Activated CD4-positive, alpha-beta T cell treated with anti-CD3 and anti-CD28 coated beads for 1 hour (primary cell): ENCODE data around the gene ZBTB7C.

ENCODE experiments used
- DNase-seq: peaks from one replicate; pipeline ENCODE4 v3.0.0-alpha.2; 2020

Gene ZBTB7C

DNA sequence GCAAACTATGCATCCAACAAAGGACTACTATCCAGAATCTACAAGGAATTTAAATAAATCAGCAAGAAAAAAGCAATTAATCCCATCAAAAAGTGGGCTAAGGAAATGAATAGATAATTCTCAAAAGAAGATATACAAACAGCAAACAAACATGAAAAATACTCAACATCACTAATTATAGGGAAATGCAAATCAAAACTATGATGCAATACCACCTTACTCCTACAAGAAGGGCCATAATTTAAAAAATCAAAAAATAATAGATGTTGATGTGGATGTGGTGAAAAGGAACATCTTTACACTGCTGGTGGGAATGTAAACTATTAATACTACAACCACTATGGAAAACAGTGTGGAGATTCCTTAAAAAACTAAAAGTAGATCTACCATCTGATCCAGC, 164.7 kb downstream of the ZBTB7C start:
- DNase-seq = no peak

DNA sequence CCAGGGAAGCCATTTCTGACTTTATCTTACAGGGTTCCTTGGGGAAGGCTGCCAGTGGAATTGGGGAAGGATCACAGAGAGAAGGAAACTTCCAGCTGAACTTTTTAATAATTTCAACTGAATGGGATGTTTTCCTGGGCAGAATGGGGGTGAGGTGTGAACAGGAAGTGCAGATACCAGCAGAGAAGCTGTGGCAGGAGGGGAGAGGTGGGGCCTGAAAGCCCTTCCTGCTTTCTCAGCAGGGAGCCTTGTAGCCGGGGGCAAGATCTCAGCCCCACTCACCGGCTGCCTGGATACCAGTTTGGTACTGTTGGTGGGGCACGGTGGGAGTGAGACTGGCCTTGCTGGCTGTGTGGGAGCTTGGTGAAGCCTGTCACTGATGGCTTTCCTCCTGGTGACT, 170.5 kb downstream of the ZBTB7C start:
- no peak for DNase-seq

DNA sequence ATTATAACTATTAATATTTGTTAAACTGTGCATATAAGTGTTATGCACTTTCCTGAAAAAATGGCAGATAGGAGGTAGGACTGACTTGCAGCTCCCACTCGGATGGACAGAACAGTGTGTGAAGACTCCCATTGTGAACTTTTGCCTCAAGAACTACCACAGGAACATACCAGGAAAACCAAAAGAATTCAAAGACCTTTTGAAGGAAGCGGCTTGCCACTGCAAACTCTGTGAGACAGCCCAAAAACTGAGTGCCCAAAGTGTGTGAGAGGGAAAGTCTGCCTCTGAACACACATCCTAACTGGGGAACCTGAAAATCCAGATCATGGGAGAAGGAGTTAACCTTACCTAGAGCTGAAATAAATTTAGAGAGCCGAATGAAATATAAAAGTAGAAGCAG, 171.0 kb downstream of the ZBTB7C start:
- DNase-seq = no peak

DNA sequence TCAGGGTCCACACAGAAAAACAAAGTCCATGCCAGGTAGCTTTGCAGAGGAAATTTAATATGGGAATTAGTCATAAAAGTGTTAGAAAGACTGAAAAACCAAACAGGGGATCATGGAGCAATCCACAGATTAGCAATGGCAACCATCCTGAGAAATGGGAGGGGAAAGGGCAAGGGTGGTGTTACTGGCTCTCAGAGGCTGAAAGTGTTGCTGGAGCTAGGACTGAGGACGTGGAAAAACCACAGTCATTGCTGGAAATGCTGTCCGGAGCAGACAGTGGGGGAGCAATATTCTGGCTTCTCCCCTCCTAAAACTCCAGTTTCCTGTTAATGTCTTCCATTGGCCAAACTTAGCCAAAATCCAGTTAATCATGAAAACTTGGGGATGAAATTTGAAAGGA, 172.4 kb downstream of the ZBTB7C start:
- DNase-seq = no peak

DNA sequence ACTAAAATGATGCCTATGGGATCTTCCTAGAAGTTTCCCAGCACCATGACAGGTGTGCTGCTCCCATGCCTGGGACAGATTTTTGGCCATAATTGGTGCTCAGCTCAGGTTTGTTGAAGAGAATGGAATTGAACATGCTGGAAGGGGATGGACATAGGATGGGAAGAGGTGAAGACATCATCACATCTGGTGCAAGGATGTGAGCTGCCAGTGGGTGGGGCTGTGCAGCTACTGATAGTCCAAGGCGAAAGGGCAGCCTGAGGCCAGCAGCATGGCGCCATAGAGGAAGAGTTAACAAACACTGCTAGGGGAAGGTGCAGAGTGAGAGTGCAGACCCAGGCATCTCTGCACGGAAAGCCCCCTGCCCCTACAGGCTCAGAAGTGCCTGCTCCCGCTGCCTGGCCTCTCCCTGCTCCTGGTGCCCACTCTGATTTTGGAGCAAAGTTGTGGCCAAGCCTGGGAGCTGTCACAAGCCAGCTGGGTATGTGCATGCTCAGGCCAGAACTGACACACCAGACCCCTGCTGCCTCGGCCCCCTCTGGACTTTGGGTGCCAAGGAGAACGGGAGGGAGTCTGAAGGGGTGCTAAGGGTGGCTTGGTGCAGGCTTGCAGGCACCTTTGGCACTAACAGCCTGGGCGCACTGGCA, 178.6 kb downstream of the ZBTB7C start:
- DNase-seq = no peak

DNA sequence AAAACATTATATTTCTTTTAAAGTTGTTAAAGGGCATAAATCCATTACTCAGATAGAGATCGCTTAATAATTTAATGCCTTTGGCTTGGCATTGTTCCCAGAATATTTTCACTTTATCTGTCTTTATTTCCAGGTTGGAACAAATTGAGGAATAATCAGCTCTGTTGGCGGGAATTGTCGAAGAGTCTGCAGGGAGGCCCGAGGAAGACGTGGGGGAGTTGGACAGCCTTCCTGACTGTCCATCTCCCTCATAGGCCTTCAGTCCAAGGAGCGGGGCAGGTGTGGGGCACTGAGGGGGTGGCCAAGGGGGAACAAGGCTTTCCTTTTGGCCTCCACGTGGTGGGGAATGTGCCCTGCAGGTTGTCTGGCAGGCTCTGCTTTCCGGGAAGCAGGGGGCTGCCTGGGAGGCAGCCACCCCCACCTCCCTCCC, 179.6 kb downstream of the ZBTB7C start:
- no peak for DNase-seq

DNA sequence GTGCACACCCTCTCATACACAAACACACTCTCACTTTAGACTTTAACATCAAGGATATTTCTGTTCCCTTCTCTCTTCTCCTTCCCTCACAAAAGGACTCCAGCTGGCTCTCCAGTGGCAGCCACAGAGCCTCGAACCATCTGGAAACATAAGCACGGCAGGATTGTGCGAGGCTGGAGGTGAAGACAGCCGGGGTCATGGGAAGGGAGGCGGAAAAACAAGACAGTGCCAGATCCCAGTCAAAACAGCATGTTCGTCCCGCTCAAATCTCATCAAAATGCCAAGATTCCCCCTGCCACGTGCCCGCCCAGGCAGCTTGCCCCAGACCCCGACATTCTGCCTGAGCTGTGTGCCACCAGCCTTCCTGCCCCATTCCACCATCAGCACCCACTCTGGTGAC, 180.3 kb downstream of the ZBTB7C start:
- no peak for DNase-seq

DNA sequence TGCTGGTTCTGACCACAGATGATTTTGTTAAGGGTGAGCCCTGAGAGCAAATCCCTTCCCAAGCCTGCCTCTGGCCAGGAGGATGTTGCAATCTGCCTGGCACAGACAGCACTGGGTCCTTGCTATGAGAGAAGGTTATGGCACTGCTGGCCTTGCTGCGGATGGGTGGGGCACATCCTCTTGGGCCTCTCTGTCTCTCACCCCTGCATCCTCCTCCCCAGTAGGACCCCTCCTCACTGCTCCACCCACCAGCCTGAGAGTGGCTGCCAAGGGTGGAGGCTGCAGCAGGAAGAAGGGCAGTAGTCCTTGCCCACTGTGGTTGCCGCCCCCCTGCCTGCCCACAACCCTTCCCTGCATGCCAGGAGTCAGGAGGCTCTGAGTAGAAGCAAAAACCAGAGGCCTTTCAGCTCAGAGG, 180.9 kb downstream of the ZBTB7C start:
- no peak for DNase-seq

DNA sequence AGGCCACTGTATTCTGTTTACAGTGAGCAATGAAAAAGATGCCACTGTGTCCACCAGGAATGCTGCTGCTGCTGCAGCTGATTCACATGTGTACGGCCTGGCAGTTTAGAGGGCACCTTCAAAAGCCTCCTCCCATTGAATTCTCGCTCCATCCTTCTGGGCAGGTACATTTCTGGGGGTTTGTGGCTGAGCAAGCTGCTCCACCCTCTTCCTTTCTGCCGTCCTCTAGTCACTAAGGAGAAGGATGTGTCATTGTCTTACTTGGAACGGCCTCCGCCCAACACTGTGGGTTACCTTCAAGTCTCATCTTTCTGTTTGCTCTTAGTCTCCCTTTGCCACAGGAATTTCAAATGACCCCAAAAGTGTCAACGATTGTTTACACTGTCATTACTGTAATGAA, 182.0 kb downstream of the ZBTB7C start:
- no peak for DNase-seq

DNA sequence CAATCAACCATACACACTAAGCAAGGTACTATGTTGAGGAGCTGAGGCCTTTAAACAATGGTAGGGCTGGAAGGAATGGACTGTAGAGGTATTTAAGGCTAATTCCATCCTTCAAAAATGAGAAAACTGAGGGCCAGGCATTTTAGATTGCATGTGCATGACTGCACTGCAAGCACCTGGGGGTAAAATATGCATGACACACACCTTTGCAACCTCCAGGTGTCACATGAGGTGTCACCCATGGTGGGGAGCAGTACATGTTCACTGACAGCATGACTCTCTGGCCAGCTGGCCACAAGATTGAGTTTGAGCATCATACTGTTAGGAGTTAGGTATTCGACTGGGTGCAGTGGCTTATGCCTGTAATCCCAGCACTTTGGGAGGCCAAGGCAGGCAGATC, 182.8 kb downstream of the ZBTB7C start:
- no peak for DNase-seq

DNA sequence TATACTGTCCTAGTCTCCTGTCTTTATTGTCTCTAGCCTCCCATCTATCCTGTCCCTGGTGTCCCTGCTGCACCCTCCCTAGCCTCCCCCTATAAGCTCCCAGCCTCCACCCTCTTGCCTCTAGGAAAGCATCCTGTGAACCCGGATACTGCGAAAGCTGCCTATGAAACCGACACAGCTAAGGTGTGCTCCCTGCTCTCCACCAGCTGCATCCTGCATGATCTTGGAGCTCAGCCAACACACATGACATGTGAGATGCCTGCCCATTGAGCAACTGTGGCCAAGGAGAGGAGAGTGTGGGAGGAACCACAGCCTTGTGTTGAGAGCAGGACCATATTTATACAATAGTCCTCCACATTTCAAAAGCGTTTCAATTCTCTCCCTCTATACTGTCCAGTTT, 187.1 kb downstream of the ZBTB7C start:
- DNase-seq = no peak

DNA sequence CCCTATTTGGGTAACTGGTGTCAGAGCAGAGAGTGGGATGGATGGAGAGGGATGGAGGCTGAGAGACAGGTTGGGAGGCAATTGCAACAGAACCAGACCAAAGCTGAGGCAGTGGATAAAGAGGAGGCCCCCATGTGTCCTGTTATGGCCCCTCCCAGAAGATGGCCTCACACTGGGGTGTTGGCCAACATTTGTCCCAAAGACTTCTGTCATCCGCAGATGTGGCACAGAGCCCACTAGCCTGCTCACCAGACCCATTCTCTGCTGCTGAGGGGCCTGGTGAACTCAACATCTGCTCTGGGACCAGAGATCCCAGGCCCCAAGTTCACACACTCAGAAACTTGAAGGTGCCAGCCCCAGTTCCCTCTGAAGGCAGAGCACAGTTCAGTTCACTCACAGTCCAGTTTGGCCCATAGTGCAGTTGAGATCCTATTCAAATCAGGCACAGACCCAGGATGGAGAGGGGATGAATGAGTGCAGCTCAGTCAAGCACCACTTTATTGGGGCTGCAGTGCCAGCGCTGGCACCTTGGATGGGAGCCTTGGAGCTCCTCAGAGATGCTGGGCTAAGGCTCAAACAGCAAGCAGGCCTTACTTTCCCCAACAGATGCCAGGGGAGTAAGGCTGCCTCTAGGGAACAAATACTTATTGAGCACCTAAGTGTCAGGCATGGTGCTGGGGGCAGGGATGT, 189.2 kb downstream of the ZBTB7C start:
- no peak for DNase-seq

DNA sequence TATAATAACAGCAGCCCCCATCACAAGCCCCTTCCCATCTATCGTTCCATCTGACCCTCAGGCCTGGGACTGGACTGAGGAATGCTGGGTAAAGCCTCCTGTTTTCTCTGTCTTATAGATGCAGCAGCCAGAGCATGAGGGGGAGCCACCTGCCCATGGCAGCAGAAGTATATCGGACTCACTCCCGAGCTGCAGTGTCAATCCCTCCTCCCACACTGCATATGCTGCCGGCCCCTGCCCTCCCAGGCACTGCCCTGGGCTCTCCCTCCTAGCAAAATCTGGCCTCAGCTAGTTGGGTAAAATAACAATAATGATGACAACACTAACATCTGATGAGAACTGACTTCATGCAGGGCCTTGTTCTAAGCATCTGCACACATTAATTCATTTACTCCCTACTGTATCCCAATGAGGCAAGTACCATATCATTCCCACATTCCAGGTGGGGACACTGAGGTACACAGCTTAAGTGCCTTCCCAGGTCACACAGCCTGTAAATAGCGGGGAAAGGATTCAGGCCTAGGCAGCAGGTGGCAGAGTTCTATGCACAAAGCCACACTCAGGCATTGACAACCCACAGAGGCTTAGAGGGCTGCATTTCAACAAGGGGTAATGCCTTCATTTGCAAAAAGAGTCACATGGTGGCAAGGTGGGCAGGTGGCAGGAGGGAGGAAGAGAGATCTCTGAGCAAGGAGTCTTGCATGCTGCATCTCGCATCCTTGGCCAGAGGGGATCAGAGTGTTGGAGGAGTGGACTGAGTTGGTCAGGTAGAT, 190.0 kb downstream of the ZBTB7C start:
- no peak for DNase-seq

DNA sequence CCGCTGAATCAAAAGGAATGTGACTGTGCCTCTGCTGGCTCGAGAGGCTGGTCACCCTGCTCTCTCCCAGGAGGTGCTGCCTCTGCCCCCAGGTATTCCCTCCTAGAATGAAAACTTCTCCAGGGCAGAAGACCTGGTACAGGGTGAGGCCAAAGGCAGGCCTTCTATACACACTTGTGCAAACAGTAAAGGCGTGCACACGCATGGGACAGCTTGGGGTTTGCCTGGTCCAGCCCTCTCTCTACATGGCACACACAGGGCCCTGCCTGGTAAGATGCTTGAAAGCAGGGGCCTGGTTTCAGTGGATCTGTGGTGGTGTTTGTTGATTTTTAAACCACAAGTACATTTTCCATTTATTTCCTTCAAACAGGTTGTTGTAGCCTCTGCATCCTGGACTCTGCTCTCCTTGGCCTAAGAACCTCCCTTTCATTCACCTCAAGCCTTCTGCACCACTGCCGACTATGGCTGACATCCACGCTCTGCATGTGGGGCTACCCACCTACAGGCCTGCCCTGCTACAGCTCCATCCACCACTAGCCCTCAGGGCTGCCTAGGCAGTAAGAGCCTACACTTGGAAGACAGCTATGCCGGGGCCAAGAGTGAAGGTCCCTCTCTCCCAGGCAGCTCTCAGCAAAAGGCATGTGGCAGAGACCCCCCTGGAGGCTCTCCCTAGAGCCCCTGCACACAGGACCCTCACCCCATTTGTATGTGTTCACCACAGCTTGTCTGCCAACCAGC, 190.7 kb downstream of the ZBTB7C start:
- no peak for DNase-seq

DNA sequence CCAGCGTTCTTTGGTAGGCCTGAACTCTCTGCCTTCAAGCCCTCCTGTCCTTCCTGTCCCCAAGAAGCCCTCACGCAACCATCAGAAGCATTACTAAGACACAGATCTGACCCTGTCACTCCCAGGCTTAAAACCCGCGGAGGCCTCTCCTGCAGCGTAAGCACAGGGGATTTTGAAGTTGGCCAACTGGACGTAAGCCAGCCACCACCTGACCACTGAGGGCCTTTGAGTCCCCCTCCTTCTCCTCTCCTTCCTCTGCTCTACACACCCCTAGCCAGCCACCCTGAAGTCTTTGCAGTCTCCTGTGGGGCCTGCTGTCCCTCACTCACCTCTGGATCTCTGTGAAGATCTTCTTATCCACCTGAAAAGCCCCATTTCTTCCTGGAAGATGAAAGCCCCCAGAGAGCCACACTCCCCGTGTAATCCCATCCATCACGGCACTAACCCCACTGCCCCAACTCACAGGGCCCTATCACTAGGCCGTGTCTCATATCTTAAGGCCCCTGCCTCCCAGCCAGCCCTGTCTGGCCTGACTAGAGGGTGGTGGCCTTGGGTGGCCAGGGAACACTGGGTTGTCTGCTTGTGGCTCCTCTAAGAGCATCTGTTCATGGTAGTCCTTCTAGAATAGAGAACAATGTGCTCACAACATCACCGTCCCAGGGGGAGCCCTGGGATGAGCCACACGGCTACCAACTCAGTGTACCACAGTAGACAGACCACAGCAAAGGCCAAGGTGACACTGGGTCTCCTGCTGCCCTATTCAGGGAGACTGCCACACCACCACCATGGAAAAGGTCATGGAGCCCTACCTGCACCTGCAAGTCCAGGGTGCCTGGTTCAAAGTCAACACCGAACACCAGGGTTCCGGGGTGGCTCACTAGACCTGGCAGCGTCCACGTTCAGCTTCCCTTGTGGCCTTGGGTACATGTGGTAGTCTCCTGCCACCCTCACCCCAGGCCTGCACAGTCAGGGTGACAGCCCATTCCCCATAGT, 191.6 kb downstream of the ZBTB7C start:
- no peak for DNase-seq

DNA sequence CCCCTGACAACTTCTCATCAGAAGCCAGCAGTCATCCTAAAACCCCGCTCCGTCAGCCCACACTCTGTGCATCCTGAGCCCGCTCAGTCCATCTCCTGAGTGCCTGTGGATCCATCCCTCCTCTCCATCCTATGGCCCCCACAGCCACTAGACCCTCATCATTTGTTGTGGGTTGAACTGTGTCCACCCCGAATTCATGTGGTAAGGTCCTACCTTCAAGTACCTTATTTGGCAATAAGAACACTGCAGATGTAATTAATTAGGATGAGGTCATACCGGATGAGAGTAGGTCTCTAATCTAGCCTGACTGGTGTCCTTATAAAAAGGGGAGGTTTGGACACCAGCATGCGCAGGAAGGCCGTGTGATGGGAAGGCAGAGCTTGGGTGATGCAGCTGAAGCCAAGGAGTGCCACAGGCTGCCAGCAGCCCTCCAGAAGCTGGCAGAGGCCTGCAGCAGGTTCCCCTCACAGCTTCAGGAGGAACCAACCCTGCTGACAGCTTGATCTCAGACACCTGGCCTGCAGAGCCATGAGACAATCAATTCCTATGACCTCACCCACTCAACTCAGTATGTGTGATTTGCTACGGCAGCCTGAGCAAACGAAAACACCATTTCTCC, 192.4 kb downstream of the ZBTB7C start:
- no peak for DNase-seq

DNA sequence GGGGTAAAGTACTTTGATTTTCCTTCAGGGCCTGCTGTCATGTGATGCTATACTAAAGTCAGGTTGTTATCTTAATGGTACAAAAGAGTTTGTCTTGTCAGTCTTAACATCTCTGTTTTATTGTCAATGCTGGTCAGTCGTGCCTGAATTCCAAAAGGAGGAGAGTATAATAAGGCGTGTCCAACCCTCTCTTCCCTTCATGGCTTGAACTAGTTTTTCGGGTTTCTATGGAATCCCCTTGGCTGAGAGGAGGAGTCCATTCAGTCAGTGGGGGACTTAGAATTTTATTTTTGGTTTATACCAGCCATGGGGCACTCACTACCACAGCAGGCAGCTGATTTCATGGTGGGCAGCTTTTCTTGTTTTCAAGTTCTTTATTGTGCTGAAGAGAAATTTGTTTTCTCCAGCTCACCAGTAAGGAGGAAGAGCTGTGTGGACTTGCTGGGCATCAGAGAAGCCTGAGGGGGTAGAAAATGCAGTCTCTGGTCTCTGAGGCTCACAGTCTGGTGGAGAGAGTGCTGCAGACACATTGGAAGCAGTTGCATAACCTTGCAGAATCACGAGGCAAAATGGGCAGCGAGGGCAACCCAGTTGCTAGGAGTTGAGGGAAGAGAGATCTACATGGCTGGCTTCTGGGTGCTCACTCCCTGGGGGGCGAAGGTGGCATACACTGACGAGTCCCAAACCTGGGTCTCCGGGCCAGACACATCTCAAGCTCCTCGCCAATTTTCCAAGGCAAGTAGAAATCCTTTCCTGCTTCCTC, 193.1 kb downstream of the ZBTB7C start:
- no peak for DNase-seq

DNA sequence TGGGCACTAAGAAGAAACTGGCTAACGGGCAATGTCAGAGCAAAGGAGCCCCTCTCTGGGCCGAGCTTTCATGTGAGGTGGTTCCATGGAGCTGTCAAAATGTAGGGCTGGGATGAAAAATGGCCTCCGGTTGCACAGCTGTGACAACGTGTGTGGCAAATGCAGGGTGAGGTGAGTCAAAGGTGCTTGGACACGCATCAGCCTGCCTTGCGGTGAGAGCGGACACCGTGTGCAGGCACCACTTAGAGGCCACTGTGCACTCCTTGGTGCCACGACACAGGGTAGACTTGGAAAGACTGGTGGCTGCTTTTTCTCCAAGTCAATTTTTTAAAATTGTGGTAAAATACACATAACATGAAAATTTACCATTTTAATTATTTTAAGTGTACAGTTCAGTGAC, 195.4 kb downstream of the ZBTB7C start:
- DNase-seq = no peak

DNA sequence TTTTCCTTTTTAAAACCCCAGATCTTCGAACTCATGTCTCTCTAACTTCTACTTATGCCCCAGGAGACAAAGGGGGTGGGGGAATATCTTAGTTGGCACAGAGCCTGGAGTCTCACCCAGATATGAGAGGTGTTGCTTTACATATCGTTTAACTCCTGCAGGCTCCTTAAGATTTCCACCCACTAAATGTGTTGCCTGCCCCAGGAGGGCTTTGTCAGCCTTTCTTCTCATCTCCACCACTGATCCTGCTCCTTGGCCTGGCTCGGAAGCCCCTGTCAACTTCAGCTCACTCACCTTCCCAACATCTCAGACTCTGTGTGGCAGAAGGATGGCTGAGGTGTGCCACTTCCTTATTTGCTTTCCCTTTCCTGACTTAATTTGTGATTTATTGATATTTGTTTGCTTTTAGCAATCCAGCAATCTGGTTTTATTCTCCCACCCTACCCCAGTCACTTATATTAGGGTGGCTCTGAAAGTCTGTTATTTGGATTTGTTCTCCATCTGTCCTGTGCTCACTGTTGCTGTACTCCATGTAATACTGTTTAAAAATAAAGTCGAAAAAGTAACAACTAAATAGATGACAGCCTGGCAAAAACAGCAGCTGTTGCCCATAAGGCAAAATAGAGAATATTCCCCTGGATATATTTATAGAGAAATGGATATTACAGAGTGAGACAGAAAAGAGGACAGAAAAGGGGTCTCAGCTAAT, 200.6 kb downstream of the ZBTB7C start:
- DNase-seq = no peak

DNA sequence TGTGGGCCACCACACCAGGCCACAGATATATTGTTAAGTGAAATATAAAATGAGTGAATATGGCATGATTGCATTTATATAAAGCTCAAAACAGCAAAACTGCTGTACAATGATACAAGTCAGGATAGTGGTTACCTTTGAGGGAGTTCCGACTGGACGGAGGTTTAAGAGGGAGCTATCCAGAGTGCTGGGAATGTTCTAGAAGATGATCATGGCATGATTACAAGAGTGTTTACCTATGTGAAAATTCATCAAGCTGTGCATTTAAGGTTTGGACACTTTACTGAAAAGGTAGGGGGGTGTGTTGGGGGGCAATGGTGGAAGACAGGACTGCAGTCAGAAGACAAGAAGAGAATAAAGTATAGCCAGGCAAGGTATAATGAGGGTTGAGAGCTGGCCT, 201.4 kb downstream of the ZBTB7C start:
- no peak for DNase-seq
